Left lung (tissue), 10 donors: ENCODE data around the gene RAMAC. TPM values are rescaled to one million over a fixed set of nuclear protein-coding genes. Genes with fewer than 3 reads are reported as not detected.

Experiments
- ATAC-seq: fragments of 200-7000 bp; cut with Tn5 transposase; one replicate; pipeline ENCODE4 v1.9.1; 2020; ENCODE audit warnings: moderate library complexity
- DNase-seq, 4 donors: peaks; one replicate each; pipeline ENCODE4 v3.0.0-alpha.2; 2013 to 2020
- H3K27ac ChIP-seq, 2 donors: fragments of 200-600 bp; sonication (generic) in 1 of 2; one replicate each; pipeline versions ENCODE4 v1.5.0 to v1.8.0; 2020 to 2021
- H3K27me3 ChIP-seq, 2 donors: fragments of 200-600 bp; sonication (generic) in 1 of 2; one replicate each; pipeline versions ENCODE4 v1.5.0 to v1.8.0; 2020 to 2021
- H3K36me3 ChIP-seq, 2 donors: fragments of 200-600 bp; sonication (generic) in 1 of 2; one replicate each; pipeline versions ENCODE4 v1.5.0 to v1.8.0; 2020 to 2021
- H3K4me1 ChIP-seq, 2 donors: fragments of 200-600 bp; one replicate each; pipeline ENCODE4 v1.8.0; 2021
- H3K4me3 ChIP-seq, 2 donors: fragments of 200-600 bp; sonication (generic) in 1 of 2; one replicate each; pipeline versions ENCODE4 v1.5.0 to v1.8.0; 2020 to 2021; ENCODE audit warnings: mild to moderate bottlenecking in 1 of 2
- H3K9me3 ChIP-seq, 2 donors: fragments of 200-600 bp; sonication (generic) in 1 of 2; one replicate each; pipeline versions ENCODE4 v1.5.0 to v1.8.0; 2020 to 2021
- CTCF ChIP-seq, 2 donors: fragments of 200-600 bp; sonication (generic) in 1 of 2; IDR thresholded peaks; one replicate each; pipeline versions ENCODE4 v1.5.0 to v1.8.0; 2021; ENCODE audit warnings: antibody characterized with exemption in 2 of 2
- intact Hi-C, 2 donors: fragments of 100-400 bp; cut with DNase I; formaldehyde crosslinking; loops; one replicate each; pipeline versions ENCODE4 v1.11.2 to v1.14.2; 2022
- polyA plus RNA-seq, 6 donors: library from polyadenylated mRNA; unstranded; fragments of 120-200 nt; gene quantifications; one replicate each; pipeline ENCODE4 v1.2.1, GENCODE V29; 2013; ENCODE audit not compliant: insufficient read length in 6 of 6
- total RNA-seq, 2 donors: library from RNA; stranded (reverse); fragmentation: NEBNext Ultra II Directional; extraction: Animal tissue kit (Norgen Biotek cat#: 25700); gene quantifications; one replicate each; pipeline ENCODE4 v1.2.1, GENCODE V29; 2021
- donor health status: DM: no; HTN: yes; CAD: no.
- donor health status: DM: no; HTN: no; CAD: no.

Gene RAMAC
- total and polyA plus RNA-seq, 8 donors, result 17.2 to 34.8 (median 33.0) TPM

- Histone ChIP-seq H3K27ac (no peak overlapping the region), H3K27me3 (no peaks in the 10 kb centered on the region), H3K36me3 (no peaks in the 10 kb centered on the region), H3K4me3 (no peak overlapping the region), H3K9me3 (no peaks in the 10 kb centered on the region), H3K4me1 (no peaks in the 10 kb centered on the region)
- ATAC-seq (no peak), DNase-seq (no peak)
- TF ChIP-seq CTCF (IDR thresholded peaks at IDR 0.05), result no peak
- intact Hi-C loops, result no loop called here
Measured at GRCh38 chr15:82963471-82964341, 22.3 kb upstream of the RAMAC start.

GRCh38 chr15:82964890-82965289, 21.1 kb upstream of the RAMAC start:
- Histone ChIP-seq H3K4me1 (no peaks in the 10 kb centered on the region), H3K9me3 (no peaks in the 10 kb centered on the region), H3K27ac (no peak overlapping the region), H3K4me3 (no peak overlapping the region), H3K36me3 (no peaks in the 10 kb centered on the region), H3K27me3 (no peaks in the 10 kb centered on the region)
- intact Hi-C loops, result no loop called here
- no peak for TF ChIP-seq CTCF (IDR thresholded peaks at IDR 0.05)
- ATAC-seq, result no peak
- no peak for DNase-seq

GRCh38 chr15:82966671-82967071, 19.3 kb upstream of the RAMAC start:
- intact Hi-C loops, result no loop called here
- Histone ChIP-seq H3K9me3 (no peaks in the 10 kb centered on the region), H3K4me3 (no peak overlapping the region), H3K27me3 (no peaks in the 10 kb centered on the region), H3K4me1 (no peaks in the 10 kb centered on the region), H3K27ac (no peak overlapping the region), H3K36me3 (no peaks in the 10 kb centered on the region)
- ATAC-seq (no peak), DNase-seq (no peak)
- TF ChIP-seq CTCF (IDR thresholded peaks at IDR 0.05), result no peak

- Histone ChIP-seq H3K27me3 (no peaks in the 10 kb centered on the region), H3K9me3 (no peaks in the 10 kb centered on the region), H3K27ac (no peak overlapping the region), H3K36me3 (no peaks in the 10 kb centered on the region), H3K4me1 (no peaks in the 10 kb centered on the region), H3K4me3 (no peak overlapping the region)
- ATAC-seq (no peak), DNase-seq (no peak)
- no peak for TF ChIP-seq CTCF (IDR thresholded peaks at IDR 0.05)
- intact Hi-C loops, result no loop called here
Measured at GRCh38 chr15:82968066-82968465, 17.9 kb upstream of the RAMAC start.

GRCh38 chr15:82969353-82969752, 16.7 kb upstream of the RAMAC start:
- no peak for TF ChIP-seq CTCF (IDR thresholded peaks at IDR 0.05)
- H3K27me3 ChIP-seq, result no peaks in the 10 kb centered on the region
- no peak overlapping the region for H3K4me3 ChIP-seq
- DNase-seq (no peak), ATAC-seq (no peak)
- H3K36me3 ChIP-seq, result no peaks in the 10 kb centered on the region
- intact Hi-C loops, result no loop called here
- no peak overlapping the region for H3K27ac ChIP-seq
- no peaks in the 10 kb centered on the region for H3K4me1 ChIP-seq
- no peaks in the 10 kb centered on the region for H3K9me3 ChIP-seq
